Measurements from ENCODE around the gene HIVEP3.

DNA sequence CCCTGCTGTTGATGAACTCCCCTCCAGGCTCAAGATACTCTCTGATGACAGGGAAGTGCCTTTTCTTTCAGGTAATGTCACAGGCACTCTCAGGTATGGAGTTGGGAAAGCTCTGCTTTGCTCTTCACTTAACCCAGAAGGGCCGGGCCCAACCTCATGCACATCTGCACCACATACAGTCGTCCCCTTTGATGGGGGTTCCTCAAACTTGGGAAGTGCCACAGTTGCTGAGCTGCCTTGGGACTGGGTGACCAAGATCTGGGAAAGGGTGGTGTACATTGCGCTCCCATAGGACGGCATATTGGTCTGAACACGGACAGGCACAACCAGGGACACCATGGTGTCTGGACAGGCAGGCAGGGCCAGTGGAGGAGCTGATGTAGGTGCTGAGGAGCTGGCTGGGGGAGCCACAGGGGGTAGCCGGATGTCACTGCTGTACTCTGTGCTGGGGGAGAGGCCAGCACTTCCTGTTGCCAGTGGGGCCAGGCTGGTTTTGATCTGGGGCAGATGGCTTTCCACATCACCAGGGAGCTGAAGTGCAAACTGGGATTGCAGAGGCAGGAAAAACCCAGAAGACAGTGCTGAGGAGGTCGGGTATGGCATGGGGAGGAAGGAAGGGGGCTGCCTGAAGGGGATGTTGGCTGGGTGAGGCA, 338.1 kb downstream of the HIVEP3 start:
- no peak for TF ChIP-seq POLR2A (IDR thresholded peaks at IDR 0.05)
- TF ChIP-seq, protein P1, sequence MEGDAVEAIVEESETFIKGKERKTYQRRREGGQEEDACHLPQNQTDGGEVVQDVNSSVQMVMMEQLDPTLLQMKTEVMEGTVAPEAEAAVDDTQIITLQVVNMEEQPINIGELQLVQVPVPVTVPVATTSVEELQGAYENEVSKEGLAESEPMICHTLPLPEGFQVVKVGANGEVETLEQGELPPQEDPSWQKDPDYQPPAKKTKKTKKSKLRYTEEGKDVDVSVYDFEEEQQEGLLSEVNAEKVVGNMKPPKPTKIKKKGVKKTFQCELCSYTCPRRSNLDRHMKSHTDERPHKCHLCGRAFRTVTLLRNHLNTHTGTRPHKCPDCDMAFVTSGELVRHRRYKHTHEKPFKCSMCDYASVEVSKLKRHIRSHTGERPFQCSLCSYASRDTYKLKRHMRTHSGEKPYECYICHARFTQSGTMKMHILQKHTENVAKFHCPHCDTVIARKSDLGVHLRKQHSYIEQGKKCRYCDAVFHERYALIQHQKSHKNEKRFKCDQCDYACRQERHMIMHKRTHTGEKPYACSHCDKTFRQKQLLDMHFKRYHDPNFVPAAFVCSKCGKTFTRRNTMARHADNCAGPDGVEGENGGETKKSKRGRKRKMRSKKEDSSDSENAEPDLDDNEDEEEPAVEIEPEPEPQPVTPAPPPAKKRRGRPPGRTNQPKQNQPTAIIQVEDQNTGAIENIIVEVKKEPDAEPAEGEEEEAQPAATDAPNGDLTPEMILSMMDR (IDR thresholded peaks at IDR 0.05) = no peak

Data from lower leg skin (tissue), 3 donors.